ENCODE results near the gene CYP51A1. TPM values are rescaled to one million over a fixed set of nuclear protein-coding genes. Genes with fewer than 3 reads are reported as not detected.

CYP51A1 gene
- total and polyA plus RNA-seq, 2 of the 13 experiments (the other 11 are each of a cell fraction or from before 2014, with no cell fraction given), result 15.4 to 260 TPM

- TF ChIP-seq CEBPZ (IDR thresholded peaks at IDR 0.05; ENCODE audit: low read length), result no peak
- peak; percentile 95; the same call in 1 of the 2 replicates for TF ChIP-seq ZNF230 (CRISPR knock-in tag; IDR thresholded peaks at IDR 0.05)
- TF ChIP-seq MIER3 (CRISPR knock-in tag; IDR thresholded peaks at IDR 0.05; ENCODE audit: borderline replicate concordance), result no peak; the same call in 1 of the 2 replicates
- TF ChIP-seq RBFOX2 (IDR thresholded peaks at IDR 0.05; ENCODE audit: low read depth, low read length), result peak; percentile 88
- 0 out of 2 replicates have a peak, but pooled peaks have one; percentile 48 for TF ChIP-seq DMTF1 (CRISPR knock-in tag; IDR thresholded peaks at IDR 0.05)
- TF ChIP-seq ELF1 (CRISPR knock-in tag; IDR thresholded peaks at IDR 0.05), result peak; percentile 44
- TF ChIP-seq ZNF143 (CRISPR knock-in tag; IDR thresholded peaks at IDR 0.05), result no peak; the same call in 1 of the 2 replicates
- TF ChIP-seq ZNF30 (CRISPR knock-in tag; IDR thresholded peaks at IDR 0.05), result no peak; the same call in 1 of the 2 replicates
- peak; percentile 93 for TF ChIP-seq ZNF781 (CRISPR knock-in tag; IDR thresholded peaks at IDR 0.05; ENCODE audit: borderline replicate concordance, not compliant biosample characterization)
- TF ChIP-seq TAF15 (IDR thresholded peaks at IDR 0.05; ENCODE audit: low read depth, low read length, poor library complexity, severe bottlenecking), result peak; percentile 59
- no peak for TF ChIP-seq NR2F2 (IDR thresholded peaks at IDR 0.05; ENCODE audit: borderline replicate concordance, low read depth)
- TF ChIP-seq BHLHE40 (IDR thresholded peaks at IDR 0.05; ENCODE audit: low read length), result 0 out of 2 replicates have a peak, but pooled peaks have one; percentile 2
- TF ChIP-seq IRX3 (CRISPR knock-in tag; IDR thresholded peaks at IDR 0.05; ENCODE audit: borderline replicate concordance, low read depth), result peak; percentile 88; the same call in 1 of the 2 replicates
- no peak for TF ChIP-seq PAWR (CRISPR knock-in tag; IDR thresholded peaks at IDR 0.05; ENCODE audit: borderline replicate concordance)
- TF ChIP-seq ETV6 (CRISPR knock-in tag; conservative IDR thresholded peaks at IDR 0.05), result 0 out of 2 replicates have a peak, but pooled peaks have one; percentile 13
- TF ChIP-seq TP53 (CRISPR knock-in tag; conservative IDR thresholded peaks at IDR 0.05), result no peak
- peak; percentile 99 for TF ChIP-seq ZNF224 (CRISPR knock-in tag; IDR thresholded peaks at IDR 0.05)
- TF ChIP-seq ZMYM2 (CRISPR knock-in tag; IDR thresholded peaks at IDR 0.05), result peak; percentile 45; the same call in 1 of the 2 replicates
- TF ChIP-seq KDM4B (CRISPR knock-in tag; IDR thresholded peaks at IDR 0.05), result no peak
- TF ChIP-seq KLF15 (CRISPR knock-in tag; IDR thresholded peaks at IDR 0.05; ENCODE audit: borderline replicate concordance), result no peak; the same call in 1 of the 2 replicates
- TF ChIP-seq NONO (IDR thresholded peaks at IDR 0.05), result no peak
- peak; percentile 90 for TF ChIP-seq NONO (CRISPR knock-in tag; conservative IDR thresholded peaks at IDR 0.05)
- 0 out of 2 replicates have a peak, but pooled peaks have one; percentile 49 for TF ChIP-seq ZNF3 (CRISPR knock-in tag; IDR thresholded peaks at IDR 0.05)
These were observed at the start of gene CYP51A1 (continued) for GRCh38 chr7:92134271-92135051.

Data from HepG2 (cell line).